Glutamatergic neuron (in vitro differentiated cells): ENCODE results near the gene MYO1H. TPM values are rescaled to one million over a fixed set of nuclear protein-coding genes. Genes with fewer than 3 reads are reported as not detected.

Experiments
- DNase-seq: peaks from one replicate; pipeline ENCODE4 v3.0.0; 2022
- H3K27ac Mint-ChIP-seq: one replicate; pipeline ENCODE4 v1.8.0; 2020; ENCODE audit warnings: mild to moderate bottlenecking, mixed read lengths, inconsistent platforms; ENCODE audit not compliant: unreplicated experiment
- H3K27me3 Mint-ChIP-seq: one replicate; pipeline ENCODE4 v1.8.0; 2020; ENCODE audit warnings: mild to moderate bottlenecking, moderate library complexity, mixed read lengths, inconsistent platforms; ENCODE audit not compliant: unreplicated experiment
- H3K36me3 Mint-ChIP-seq: one replicate; pipeline ENCODE4 v1.8.0; 2020; ENCODE audit warnings: mild to moderate bottlenecking, mixed read lengths, inconsistent platforms; ENCODE audit not compliant: unreplicated experiment
- H3K4me1 Mint-ChIP-seq: one replicate; pipeline ENCODE4 v1.8.0; 2020; ENCODE audit warnings: mild to moderate bottlenecking, low read depth, mixed read lengths, inconsistent platforms; ENCODE audit not compliant: unreplicated experiment
- H3K4me3 Mint-ChIP-seq: one replicate; pipeline ENCODE4 v1.8.0; 2020; ENCODE audit warnings: mild to moderate bottlenecking, mixed read lengths, inconsistent platforms; ENCODE audit not compliant: unreplicated experiment
- H3K9me3 Mint-ChIP-seq: one replicate; pipeline ENCODE4 v1.8.0; 2020; ENCODE audit warnings: mild to moderate bottlenecking, moderate library complexity, mixed read lengths, inconsistent platforms; ENCODE audit not compliant: unreplicated experiment
- CTCF ChIP-seq: fragments of 200-600 bp; sonication (generic); IDR thresholded peaks from one replicate; pipeline ENCODE4 v1.5.0; 2021; ENCODE audit not compliant: partially characterized antibody, unreplicated experiment
- total RNA-seq: library from RNA; stranded (reverse); fragmentation: NEBNext Ultra II Directional; extraction: Animal tissue kit (Norgen Biotek cat#: 25700); gene quantifications from one replicate; pipeline ENCODE4 v1.2.1, GENCODE V29; 2021; ENCODE audit not compliant: unreplicated experiment

Gene MYO1H
- total RNA-seq, 1 donor from 2014 or later, result 0.27 TPM

- Mint-ChIP-seq H3K27ac (no peak overlapping the region), H3K4me3 (no peak overlapping the region), H3K4me1 (no peaks in the 10 kb centered on the region), H3K27me3 (peaks cover 2% of the 10 kb centered on the region), H3K9me3 (no peaks in the 10 kb centered on the region), H3K36me3 (no peaks in the 10 kb centered on the region)
- no peak for DNase-seq
- no peak for TF ChIP-seq CTCF
These were observed 139.7 kb downstream of the MYO1H start for GRCh38 chr12:109487181-109488050.

DNA sequence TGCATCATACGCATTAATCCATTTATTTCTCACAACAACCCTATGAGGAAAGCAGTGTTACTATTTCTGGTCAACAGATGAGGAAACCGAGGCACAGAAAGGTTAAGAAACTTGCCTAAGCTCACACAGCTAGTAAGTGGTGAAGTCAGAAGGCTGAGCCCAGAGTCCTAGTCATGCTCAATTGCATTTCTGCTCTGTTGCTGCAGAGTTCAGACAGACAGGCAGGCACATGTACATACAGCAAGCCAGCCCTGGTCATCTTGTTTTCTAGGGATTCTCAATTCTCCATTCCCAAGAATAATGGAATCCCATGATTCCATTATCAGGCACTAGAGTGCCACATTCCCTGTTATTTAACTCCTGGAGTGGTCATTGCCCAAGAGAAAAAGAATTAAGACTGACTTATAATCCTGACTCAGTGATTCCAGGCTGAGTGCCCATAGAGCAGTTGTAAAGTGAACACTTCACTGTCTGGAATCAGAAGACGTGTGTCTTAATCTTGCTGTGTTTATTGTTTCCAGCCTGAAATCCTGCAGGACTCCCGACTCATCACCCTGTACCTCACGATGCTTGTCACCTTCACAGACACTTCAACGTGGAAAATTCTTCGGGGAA lies 140.5 kb downstream of the MYO1H start:
- DNase-seq, result no peak
- no peak overlapping the region for H3K27ac Mint-ChIP-seq
- H3K9me3 Mint-ChIP-seq, result no peaks in the 10 kb centered on the region
- H3K4me3 Mint-ChIP-seq, result no peak overlapping the region
- no peak for TF ChIP-seq CTCF
- no peaks in the 10 kb centered on the region for H3K36me3 Mint-ChIP-seq
- no peaks in the 10 kb centered on the region for H3K4me1 Mint-ChIP-seq
- H3K27me3 Mint-ChIP-seq, result peaks cover 2% of the 10 kb centered on the region

- H3K4me1 Mint-ChIP-seq, result no peaks in the 10 kb centered on the region
These were observed 141.6 kb downstream of the MYO1H start for GRCh38 chr12:109489016-109489954.

DNA sequence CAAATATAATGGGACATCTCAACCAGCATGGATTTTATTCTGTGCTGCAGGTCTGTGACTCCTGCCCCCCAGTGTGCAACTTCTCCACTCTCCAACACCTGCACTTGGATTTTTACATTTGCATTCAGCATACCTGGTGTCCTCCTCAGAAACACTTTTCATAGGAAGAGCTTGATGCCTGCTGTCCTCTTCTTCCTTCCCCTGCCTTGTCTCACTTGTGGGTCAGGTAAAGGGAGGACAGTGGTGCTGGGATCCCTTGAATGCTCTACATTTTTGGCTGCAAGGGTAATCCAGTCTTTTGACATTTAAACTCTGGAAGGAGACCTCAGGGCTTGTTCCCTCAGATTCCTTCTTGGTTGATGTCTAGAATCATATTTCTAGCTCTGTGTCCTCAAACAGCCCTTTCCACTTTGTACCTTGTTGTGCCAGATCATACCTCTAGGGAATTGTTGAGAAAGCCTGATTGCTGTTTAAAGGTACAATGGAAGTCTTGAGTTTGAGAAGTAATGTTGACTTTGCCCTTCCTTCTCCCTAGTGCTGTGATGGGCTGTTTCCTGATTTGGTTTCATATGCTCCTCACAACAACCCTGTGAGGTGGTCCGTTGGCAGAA lies 142.4 kb downstream of the MYO1H start:
- Mint-ChIP-seq H3K9me3 (no peaks in the 10 kb centered on the region), H3K4me1 (no peaks in the 10 kb centered on the region), H3K27me3 (peaks cover 2% of the 10 kb centered on the region), H3K36me3 (peaks cover 2% of the 10 kb centered on the region), H3K27ac (no peak overlapping the region), H3K4me3 (no peak overlapping the region)
- TF ChIP-seq CTCF, result no peak
- DNase-seq, result no peak

More at GRCh38 chr12:109489016-109489954, 141.6 kb downstream of the MYO1H start:
- peaks cover 2% of the 10 kb centered on the region for H3K27me3 Mint-ChIP-seq
- no peaks in the 10 kb centered on the region for H3K9me3 Mint-ChIP-seq
- no peak for DNase-seq
- no peak overlapping the region for H3K4me3 Mint-ChIP-seq
- no peak overlapping the region for H3K27ac Mint-ChIP-seq
- no peak for TF ChIP-seq CTCF
- H3K36me3 Mint-ChIP-seq, result no peaks in the 10 kb centered on the region
